ENCODE data around the gene ANKRD35. TPM values are rescaled to one million over a fixed set of nuclear protein-coding genes. Genes with fewer than 3 reads are reported as not detected.
"Not testable (repeated sequence)": the region's sequence is repeated elsewhere in the genome, so short reads cannot be mapped to it uniquely, and the experiment has no call there.

The ANKRD35 gene
- polyA plus RNA-seq, 1 donor = 2.9 TPM

- DNase-seq (ENCODE audit: low read depth) = no peak
These were observed 27.3 kb downstream of the ANKRD35 start for GRCh38 chr1:145858238-145858900.

- DNase-seq (ENCODE audit: low read depth) = no peak
These were observed 28.5 kb downstream of the ANKRD35 start for GRCh38 chr1:145857170-145857569.

- no peak for DNase-seq (ENCODE audit: low read depth)
These were observed 30.2 kb downstream of the ANKRD35 start for GRCh38 chr1:145855426-145855948.

GRCh38 chr1:145849356-145850160 lies 36.1 kb downstream of the ANKRD35 start:
- DNase-seq (ENCODE audit: low read depth) = no peak

- DNase-seq (ENCODE audit: low read depth) = no peak
These were observed 37.8 kb downstream of the ANKRD35 start for GRCh38 chr1:145847827-145848226.

GRCh38 chr1:145846201-145846612 lies 39.5 kb downstream of the ANKRD35 start:
- DNase-seq (ENCODE audit: low read depth) = no peak

- no peak for DNase-seq (ENCODE audit: low read depth)
These were observed 40.0 kb downstream of the ANKRD35 start, which contains the start of gene NUDT17 for GRCh38 chr1:145845514-145846161. TSS of gene NUDT17 (plus strand) at chr1:145845630. CDS start at chr1:145845641, 11 bp downstream.

GRCh38 chr1:145845144-145845513 lies 40.5 kb downstream of the ANKRD35 start:
- DNase-seq (ENCODE audit: low read depth) = no peak

GRCh38 chr1:145843031-145843430 lies 42.6 kb downstream of the ANKRD35 start:
- DNase-seq (ENCODE audit: low read depth) = no peak

GRCh38 chr1:145837656-145838055 lies 48.0 kb downstream of the ANKRD35 start:
- no peak for DNase-seq (ENCODE audit: low read depth)

GRCh38 chr1:145830810-145831209 lies 54.9 kb downstream of the ANKRD35 start:
- not testable (repeated sequence) for DNase-seq (ENCODE audit: low read depth)

GRCh38 chr1:145828367-145829026 lies 57.2 kb downstream of the ANKRD35 start:
- no peak for DNase-seq (ENCODE audit: low read depth)

- DNase-seq (ENCODE audit: low read depth) = no peak
These were observed 57.7 kb downstream of the ANKRD35 start for GRCh38 chr1:145827966-145828365.

GRCh38 chr1:145826030-145826429 lies 59.6 kb downstream of the ANKRD35 start:
- DNase-seq (ENCODE audit: low read depth) = no peak

- DNase-seq (ENCODE audit: low read depth) = no peak
These were observed 61.2 kb downstream of the ANKRD35 start for GRCh38 chr1:145824499-145824842.

GRCh38 chr1:145823565-145824498 lies 61.8 kb downstream of the ANKRD35 start, which contains the start of the genes POLR3C and RNF115:
TSS of gene POLR3C (plus strand) at chr1:145824200. CDS start at chr1:145825777, 1,577 bp downstream.
TSS of gene RNF115 (minus strand) at chr1:145824095. CDS start at chr1:145823873, 222 bp downstream.
- peak; percentile 64 for DNase-seq (ENCODE audit: low read depth)

GRCh38 chr1:145822779-145823331 lies 62.8 kb downstream of the ANKRD35 start:
- DNase-seq (ENCODE audit: low read depth) = not testable (repeated sequence)

GRCh38 chr1:145818095-145818494 lies 67.6 kb downstream of the ANKRD35 start:
- not testable (repeated sequence) for DNase-seq (ENCODE audit: low read depth)

Measured in forelimb muscle (tissue), 1 donor.